ENCODE results near the gene TTC34. TPM values are rescaled to one million over a fixed set of nuclear protein-coding genes. Genes with fewer than 3 reads are reported as not detected.

TTC34 gene
- total RNA-seq, 4 donors from 2014 or later, result not detected

DNA sequence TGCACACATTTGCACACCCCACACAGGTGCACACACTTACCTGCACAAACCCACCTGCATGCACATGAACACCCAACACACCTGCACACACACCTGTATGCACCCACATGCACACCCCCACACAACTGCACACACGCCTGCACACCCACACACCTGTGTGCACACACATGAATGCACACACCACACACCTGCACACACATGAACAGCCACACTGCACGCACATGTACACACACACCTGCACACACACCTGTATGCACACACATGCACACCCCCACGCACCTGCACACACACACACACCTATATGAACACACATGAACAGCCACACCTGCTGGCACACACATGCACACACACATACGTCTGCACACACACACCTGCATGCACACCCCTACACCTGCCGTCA, 17.9 kb upstream of the TTC34 start:
- ATAC-seq (no peak), DNase-seq (no peak)
- Histone ChIP-seq H3K27ac (no peak overlapping the region), H3K9me3 (no peaks in the 10 kb centered on the region), H3K27me3 (peaks cover 9 to 15% (median 10%) of the 10 kb centered on the region in 3 donors), H3K4me1 (no peaks in the 10 kb centered on the region), H3K36me3 (no peaks in the 10 kb centered on the region), H3K4me3 (no peak overlapping the region)
- in situ Hi-C loops (cut with MboI; ENCODE audit: low sequenced_read_pairs in 4 of 4), result no loop called here
- intact Hi-C loops (cut with DNase I; ENCODE audit: low total_unique reads), result no loop called here
- TF ChIP-seq, protein P1, sequence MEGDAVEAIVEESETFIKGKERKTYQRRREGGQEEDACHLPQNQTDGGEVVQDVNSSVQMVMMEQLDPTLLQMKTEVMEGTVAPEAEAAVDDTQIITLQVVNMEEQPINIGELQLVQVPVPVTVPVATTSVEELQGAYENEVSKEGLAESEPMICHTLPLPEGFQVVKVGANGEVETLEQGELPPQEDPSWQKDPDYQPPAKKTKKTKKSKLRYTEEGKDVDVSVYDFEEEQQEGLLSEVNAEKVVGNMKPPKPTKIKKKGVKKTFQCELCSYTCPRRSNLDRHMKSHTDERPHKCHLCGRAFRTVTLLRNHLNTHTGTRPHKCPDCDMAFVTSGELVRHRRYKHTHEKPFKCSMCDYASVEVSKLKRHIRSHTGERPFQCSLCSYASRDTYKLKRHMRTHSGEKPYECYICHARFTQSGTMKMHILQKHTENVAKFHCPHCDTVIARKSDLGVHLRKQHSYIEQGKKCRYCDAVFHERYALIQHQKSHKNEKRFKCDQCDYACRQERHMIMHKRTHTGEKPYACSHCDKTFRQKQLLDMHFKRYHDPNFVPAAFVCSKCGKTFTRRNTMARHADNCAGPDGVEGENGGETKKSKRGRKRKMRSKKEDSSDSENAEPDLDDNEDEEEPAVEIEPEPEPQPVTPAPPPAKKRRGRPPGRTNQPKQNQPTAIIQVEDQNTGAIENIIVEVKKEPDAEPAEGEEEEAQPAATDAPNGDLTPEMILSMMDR (IDR thresholded peaks at IDR 0.05 in 4 of 5, conservative IDR thresholded peaks at IDR 0.05 in 1 of 5), result no peak
- TF ChIP-seq POLR2A (IDR thresholded peaks at IDR 0.05), result no peak

DNA sequence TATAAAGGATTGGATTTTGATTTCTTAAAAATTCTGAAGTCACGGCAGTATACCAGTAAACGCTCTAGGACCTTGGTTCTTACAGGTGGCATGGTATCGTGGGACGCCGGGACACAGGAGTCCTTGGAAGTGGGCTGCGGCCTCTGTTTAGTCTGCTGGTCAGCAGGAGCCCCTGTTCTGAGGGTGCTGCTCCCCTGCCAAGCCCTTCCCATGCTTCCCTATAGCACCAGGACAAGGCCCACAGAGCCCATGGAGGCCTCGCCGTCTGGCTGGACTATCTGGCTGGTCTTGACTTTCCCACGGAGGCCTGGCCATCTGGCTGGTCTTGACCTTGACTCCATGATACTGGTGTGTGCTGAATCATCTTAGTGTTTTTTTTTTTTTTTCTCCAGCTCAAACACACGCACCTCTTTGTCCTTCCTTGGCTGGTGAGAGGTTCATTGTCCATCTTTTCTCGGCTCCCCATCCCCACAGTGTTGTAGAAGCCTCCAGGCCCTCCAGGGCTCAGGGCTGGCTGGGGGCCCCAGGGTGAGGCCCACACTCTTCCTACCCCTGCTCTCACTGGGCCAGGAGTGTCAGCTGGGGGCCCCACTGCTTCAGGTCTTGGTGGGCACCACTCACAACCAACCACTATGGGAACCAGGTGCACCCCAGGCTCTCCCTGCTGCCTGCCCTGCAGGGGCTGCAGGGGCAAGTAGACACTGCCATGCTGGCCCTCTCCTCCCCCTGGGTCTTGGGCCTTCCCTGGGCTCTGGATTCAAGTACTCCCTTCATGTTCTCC, 16.5 kb upstream of the TTC34 start:
- Histone ChIP-seq H3K27ac (no peak overlapping the region), H3K9me3 (no peaks in the 10 kb centered on the region), H3K4me3 (no peak overlapping the region), H3K36me3 (no peaks in the 10 kb centered on the region), H3K4me1 (no peaks in the 10 kb centered on the region), H3K27me3 (peaks cover 9 to 15% (median 9%) of the 10 kb centered on the region in 3 donors)
- intact Hi-C loops (cut with DNase I; ENCODE audit: low total_unique reads) (no loop called here), in situ Hi-C loops (cut with MboI; ENCODE audit: low sequenced_read_pairs in 4 of 4) (no loop called here)
- DNase-seq (no peak), ATAC-seq (no peak)
- TF ChIP-seq, protein P1 (IDR thresholded peaks at IDR 0.05 in 4 of 5, conservative IDR thresholded peaks at IDR 0.05 in 1 of 5), result no peak
- no peak for TF ChIP-seq POLR2A (IDR thresholded peaks at IDR 0.05)

DNA sequence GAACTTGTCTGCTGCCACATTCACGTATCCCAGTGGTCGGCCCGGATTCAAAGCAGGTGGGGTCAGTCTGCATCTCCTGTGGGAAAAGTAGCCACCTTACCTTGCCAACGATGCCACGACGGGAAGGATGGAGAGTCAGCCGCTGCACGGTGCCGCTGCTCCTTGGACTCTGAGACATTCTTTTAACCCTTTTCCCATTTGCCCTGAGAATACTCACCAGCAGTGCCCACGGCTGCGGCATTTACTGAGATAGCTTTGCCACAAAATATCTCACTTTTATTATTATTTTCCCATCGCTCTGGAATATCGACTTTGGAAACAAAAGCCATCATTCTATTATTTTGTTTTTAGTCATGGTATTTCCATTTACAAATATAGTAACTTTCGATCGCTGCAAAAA, 15.3 kb upstream of the TTC34 start:
- Histone ChIP-seq H3K27me3 (peaks cover 8 to 12% (median 9%) of the 10 kb centered on the region in 3 donors), H3K9me3 (no peaks in the 10 kb centered on the region), H3K4me1 (no peaks in the 10 kb centered on the region), H3K4me3 (no peak overlapping the region), H3K27ac (no peak overlapping the region), H3K36me3 (no peaks in the 10 kb centered on the region)
- intact Hi-C loops (cut with DNase I; ENCODE audit: low total_unique reads) (no loop called here), in situ Hi-C loops (cut with MboI; ENCODE audit: low sequenced_read_pairs in 4 of 4) (no loop called here)
- TF ChIP-seq, protein P1 (IDR thresholded peaks at IDR 0.05 in 4 of 5, conservative IDR thresholded peaks at IDR 0.05 in 1 of 5), result no peak
- TF ChIP-seq POLR2A (IDR thresholded peaks at IDR 0.05), result no peak
- no peak for ATAC-seq
- no peak for DNase-seq

DNA sequence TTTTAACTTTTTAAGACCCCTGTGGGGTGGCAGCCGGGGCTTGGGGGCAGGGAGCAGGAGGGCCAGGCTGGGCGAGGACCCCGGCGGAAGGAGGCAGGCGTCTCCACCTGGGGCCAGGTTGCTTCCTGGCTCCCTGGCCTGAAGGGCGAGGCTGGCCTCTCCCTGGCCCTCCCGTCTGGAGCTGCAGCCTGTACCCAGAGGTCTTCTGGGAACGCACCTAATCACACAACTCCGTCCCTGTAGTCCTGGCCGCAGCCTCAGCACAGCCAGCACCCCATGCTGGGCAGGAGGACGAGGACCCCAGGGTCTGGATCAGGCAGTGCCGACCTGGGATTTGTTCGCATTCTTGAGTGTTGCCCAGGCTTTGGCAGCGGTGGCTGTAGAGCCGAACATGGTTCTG, 14.1 kb upstream of the TTC34 start:
- no peaks in the 10 kb centered on the region for H3K36me3 ChIP-seq
- DNase-seq, result no peak
- in situ Hi-C loops (cut with MboI; ENCODE audit: low sequenced_read_pairs in 4 of 4), result no loop called here
- H3K4me3 ChIP-seq, result no peak overlapping the region
- intact Hi-C loops (cut with DNase I; ENCODE audit: low total_unique reads), result no loop called here
- no peaks in the 10 kb centered on the region for H3K9me3 ChIP-seq
- H3K4me1 ChIP-seq, result no peaks in the 10 kb centered on the region
- ATAC-seq, result no peak
- TF ChIP-seq, protein P1 (IDR thresholded peaks at IDR 0.05 in 4 of 5, conservative IDR thresholded peaks at IDR 0.05 in 1 of 5), result no peak
- peaks cover 4 to 17% (median 6%) of the 10 kb centered on the region in 3 donors for H3K27me3 ChIP-seq
- H3K27ac ChIP-seq, result no peak overlapping the region
